Esophagus squamous epithelium (tissue), 5 donors: ENCODE data around the gene CFAP97. TPM values are rescaled to one million over a fixed set of nuclear protein-coding genes. Genes with fewer than 3 reads are reported as not detected.

Experiments used
- DNase-seq: peaks from one replicate; lab custom pipeline; 2025; lab: John Stamatoyannopoulos, UW
- H3K27ac ChIP-seq, 4 donors: fragments of 200-600 bp; sonication (generic); one replicate each; pipeline ENCODE4 v1.5.1; 2016 to 2019; ENCODE audit warnings: mild to moderate bottlenecking in 1 of 4
- H3K27me3 ChIP-seq, 4 donors: fragments of 200-600 bp; sonication (generic); 1 replicate in 3 of 4; 2 replicates in 1 of 4; pipeline versions ENCODE4 v1.5.1 to v1.6.0; 2017 to 2021; ENCODE audit warnings: antibody characterized with exemption in 1 of 4
- H3K36me3 ChIP-seq, 3 donors: fragments of 200-600 bp; sonication (generic); one replicate each; pipeline ENCODE4 v1.5.1; 2016 to 2019
- H3K4me1 ChIP-seq, 3 donors: fragments of 200-600 bp; sonication (generic); one replicate each; pipeline ENCODE4 v1.5.1; 2017 to 2019
- H3K4me3 ChIP-seq, 4 donors: fragments of 200-600 bp; sonication (generic); 1 replicate in 3 of 4; 2 replicates in 1 of 4; pipeline ENCODE4 v1.5.1; 2016 to 2019; ENCODE audit warnings: mild to moderate bottlenecking in 2 of 4, moderate library complexity in 1 of 4
- H3K9me3 ChIP-seq, 3 donors: fragments of 200-600 bp; sonication (generic); one replicate each; pipeline ENCODE4 v1.5.1; 2016 to 2019
- CTCF ChIP-seq, 6 experiments: fragments of 450-650 bp in 4 of 6; fragments of 200-600 bp in 2 of 6; sonication (generic) in 2 of 6; IDR thresholded peaks; one replicate each; pipeline ENCODE4 v1.5.1; 2016 to 2019; ENCODE audit warnings: antibody characterized with exemption in 6 of 6, mild to moderate bottlenecking in 4 of 6, moderate library complexity in 4 of 6
- POLR2A ChIP-seq, 4 donors: fragments of 450-650 bp; IDR thresholded peaks; one replicate each; pipeline ENCODE4 v1.6.1; 2017; ENCODE audit warnings: antibody characterized with exemption in 4 of 4, mild to moderate bottlenecking in 4 of 4, moderate library complexity in 3 of 4
- WGBS, 2 donors: methylation state at CpG; one replicate each; pipeline ENCODE4 v1.1.5; 2018; 5-methylcytosine and 5-hydroxymethylcytosine counted together
- intact Hi-C: fragments of 100-400 bp; cut with DNase I; formaldehyde crosslinking; loops from one replicate; pipeline ENCODE4 v1.15.0; 2022
- total RNA-seq, 4 donors: library from RNA; depleted of rRNA; stranded (reverse); fragments of >200 nt; gene quantifications; one replicate each; pipeline ENCODE4 v1.1.0, GENCODE V29; 2016
- donor health status: DM: yes; HTN: yes; CAD: no.

The CFAP97 gene
- total RNA-seq, 4 donors from 2014 or later: 14.6 to 34.0 (median 20.0) TPM

GRCh38 chr4:185149392-185149791, 54.4 kb downstream of the CFAP97 start:
- H3K4me3 ChIP-seq: no peak overlapping the region
- DNase-seq: no peak
- H3K9me3 ChIP-seq: no peaks in the 10 kb centered on the region
- TF ChIP-seq CTCF (IDR thresholded peaks at IDR 0.05): no peak
- no peak for TF ChIP-seq POLR2A (IDR thresholded peaks at IDR 0.05)
- peaks cover 0 to 62% (median 0%) of the 10 kb centered on the region in 3 donors for H3K36me3 ChIP-seq
- intact Hi-C loops: no loop called here
- peaks cover 0 to 17% (median under 1%) of the 10 kb centered on the region in 3 donors for H3K4me1 ChIP-seq
- no peaks in the 10 kb centered on the region for H3K27me3 ChIP-seq
- 93 to 99% methylated on average over 9 to 12 of the region's 12 CpGs for WGBS, 2 donors
- no peak overlapping the region for H3K27ac ChIP-seq

GRCh38 chr4:185145572-185145971, 58.2 kb downstream of the CFAP97 start:
- H3K27me3 ChIP-seq: no peaks in the 10 kb centered on the region
- peak overlapping the region in 1 of 4 donors; percentile 15 for H3K4me3 ChIP-seq
- H3K36me3 ChIP-seq: peaks cover 0 to 40% (median 0%) of the 10 kb centered on the region in 3 donors
- TF ChIP-seq POLR2A (IDR thresholded peaks at IDR 0.05) (no peak), CTCF (IDR thresholded peaks at IDR 0.05) (no peak)
- H3K4me1 ChIP-seq: peaks cover 0 to 36% (median 11%) of the 10 kb centered on the region in 3 donors
- intact Hi-C loops: no loop called here
- peak overlapping the region in 3 of 4 donors; percentile 45 to 92 (median 83) for H3K27ac ChIP-seq
- no peaks in the 10 kb centered on the region for H3K9me3 ChIP-seq
- 77 to 89% methylated on average over 7 to 9 of the region's 13 CpGs for WGBS, 2 donors
- no peak for DNase-seq

- no peak for DNase-seq
- peak overlapping the region in 1 of 4 donors; percentile 80 for H3K4me3 ChIP-seq
These were observed 59.1 kb downstream of the CFAP97 start for GRCh38 chr4:185144601-185145240.

GRCh38 chr4:185143601-185143969, 60.2 kb downstream of the CFAP97 start:
- 1 to 3% methylated on average over 11 to 17 of the region's 30 CpGs for WGBS, 2 donors
- H3K36me3 ChIP-seq: peaks cover 0 to 33% (median 0%) of the 10 kb centered on the region in 3 donors
- no peaks in the 10 kb centered on the region for H3K9me3 ChIP-seq
- DNase-seq: no peak
- H3K27ac ChIP-seq: peak overlapping the region; percentile 81 to 92 (median 87)
- H3K4me1 ChIP-seq: peaks cover 0 to 36% (median 11%) of the 10 kb centered on the region in 3 donors
- H3K27me3 ChIP-seq: no peaks in the 10 kb centered on the region
- peak overlapping the region; percentile 56 to 91 (median 76) for H3K4me3 ChIP-seq
- no peak for TF ChIP-seq POLR2A (IDR thresholded peaks at IDR 0.05)
- no peak for TF ChIP-seq CTCF (IDR thresholded peaks at IDR 0.05)
- intact Hi-C loops: no loop called here

More at GRCh38 chr4:185144601-185145240, 59.1 kb downstream of the CFAP97 start:
- no peaks in the 10 kb centered on the region for H3K9me3 ChIP-seq
- peaks cover 0 to 33% (median 0%) of the 10 kb centered on the region in 3 donors for H3K36me3 ChIP-seq
- H3K4me1 ChIP-seq: peaks cover 0 to 36% (median 11%) of the 10 kb centered on the region in 3 donors
- H3K27me3 ChIP-seq: no peaks in the 10 kb centered on the region
- WGBS, 2 donors: 82 to 86% methylated on average over 8 to 14 of the region's 16 CpGs
- H3K27ac ChIP-seq: peak overlapping the region in 3 of 4 donors; percentile 0 to 92 (median 83)
- TF ChIP-seq POLR2A (IDR thresholded peaks at IDR 0.05) (no peak), CTCF (IDR thresholded peaks at IDR 0.05) (no peak)
- intact Hi-C loops: no loop called here

GRCh38 chr4:185142912-185143600, 60.7 kb downstream of the CFAP97 start, which contains the start of gene SLC25A4:
SLC25A4 (plus strand) TSS chr4:185143266; CDS start chr4:185143373, 107 bp downstream.
- TF ChIP-seq CTCF (IDR thresholded peaks at IDR 0.05) (peak; percentile 21 to 59 (median 47)), POLR2A (IDR thresholded peaks at IDR 0.05) (peak in 3 of 4 donors; percentile 11 to 92 (median 92))
- Histone ChIP-seq H3K9me3 (no peaks in the 10 kb centered on the region), H3K27me3 (no peaks in the 10 kb centered on the region), H3K27ac (peak within 1 kb of the TSS; percentile 81 to 92 (median 87)), H3K4me1 (peaks cover 0 to 36% (median 11%) of the 10 kb centered on the region in 3 donors), H3K4me3 (peak within 1 kb of the TSS; percentile 56 to 91 (median 76)), H3K36me3 (peaks cover 0 to 29% (median 0%) of the 10 kb centered on the region in 3 donors)
- DNase-seq: peak; percentile 34
- 0% methylated on average over 18 of the region's 87 CpGs; no CpG with 5 or more reads in 1 of the 2 donors for WGBS, 2 donors
- intact Hi-C loops: no loop called here
